PC-9 (cell line): ENCODE results near the gene RLN3. TPM values are rescaled to one million over a fixed set of nuclear protein-coding genes. Genes with fewer than 3 reads are reported as not detected.
A peak's percentile ranks its signal among the peaks of the same experiment; 100 is the strongest.
"Not testable (repeated sequence)": the region's sequence is repeated elsewhere in the genome, so short reads cannot be mapped to it uniquely, and the experiment has no call there.

Experiments used
- BruUV-seq: library from RNA; stranded (reverse); fragments of 400-500 nt; replicated peaks from 2 replicates; lab custom pipeline; 2021; lab: Mats Ljungman, UMichigan
- CTCF ChIA-PET: fragments of 300-600 bp; sonication (Branson Sonifier 250); formaldehyde crosslinking; loops from one replicate; lab custom pipeline; 2022; ENCODE audit warnings: antibody characterized with exemption; lab: Charles Lee
- POLR2A ChIA-PET: fragments of 300-600 bp; sonication (Branson Sonifier 250); formaldehyde crosslinking; loops from one replicate; lab custom pipeline; 2022; ENCODE audit warnings: antibody characterized with exemption; ENCODE audit not compliant: unreplicated experiment; lab: Charles Lee
- DNase-seq, 2 experiments: peaks; one replicate each; pipeline versions ENCODE4 v3.0.0 to v3.0.0-alpha.2; 2015 to 2022; ENCODE audit warnings: mixed read lengths in 1 of 2
- H2AFZ ChIP-seq: fragments of 200-600 bp; sonication (generic); 2 replicates; pipeline ENCODE4 v1.8.1; 2017; ENCODE audit warnings: antibody characterized with exemption
- H3F3A ChIP-seq: fragments of 200-600 bp; sonication (generic); 2 replicates; pipeline ENCODE4 v1.8.1; 2017; ENCODE audit warnings: antibody characterized with exemption, mild to moderate bottlenecking, low read depth; ENCODE audit not compliant: insufficient read depth
- H3K27ac ChIP-seq: fragments of 200-600 bp; sonication (generic); 2 replicates; pipeline ENCODE4 v1.6.1; 2016; ENCODE audit warnings: mixed run types
- H3K27me3 ChIP-seq: fragments of 200-600 bp; sonication (generic); 2 replicates; pipeline ENCODE4 v1.6.1; 2016; ENCODE audit warnings: low read depth, mixed run types; ENCODE audit not compliant: insufficient read depth
- H3K36me3 ChIP-seq: fragments of 200-600 bp; sonication (generic); 2 replicates; pipeline ENCODE4 v1.6.1; 2016; ENCODE audit warnings: low read depth, mixed run types
- H3K4me1 ChIP-seq: fragments of 200-600 bp; sonication (generic); replicated peaks from 2 replicates; pipeline ENCODE4 v1.6.1; 2016; ENCODE audit warnings: mixed run types; ENCODE audit not compliant: insufficient read depth
- H3K4me2 ChIP-seq: fragments of 200-600 bp; sonication (generic); 2 replicates; pipeline ENCODE4 v1.6.1; 2017; ENCODE audit warnings: mixed run types
- H3K4me3 ChIP-seq: fragments of 200-600 bp; sonication (generic); 2 replicates; pipeline ENCODE4 v1.6.1; 2016; ENCODE audit warnings: mixed run types
- H3K79me2 ChIP-seq: fragments of 200-600 bp; sonication (generic); 2 replicates; pipeline ENCODE4 v1.6.1; 2017; ENCODE audit warnings: low read depth, mixed run types
- H3K9me2 ChIP-seq: fragments of 200-600 bp; sonication (generic); 2 replicates; pipeline ENCODE4 v1.8.1; 2017; ENCODE audit warnings: mild to moderate bottlenecking; ENCODE audit not compliant: insufficient read depth
- H3K9me3 ChIP-seq: fragments of 200-600 bp; sonication (generic); 2 replicates; pipeline ENCODE4 v1.8.1; 2016; ENCODE audit warnings: low read depth; ENCODE audit not compliant: insufficient read depth
- H4K20me1 ChIP-seq: fragments of 200-600 bp; sonication (generic); 2 replicates; pipeline ENCODE4 v1.8.1; 2017; ENCODE audit not compliant: insufficient read depth
- EZH2 ChIP-seq: fragments of 200-600 bp; sonication (generic); IDR thresholded peaks from 2 replicates; pipeline ENCODE4 v1.8.0; 2017; ENCODE audit warnings: antibody characterized with exemption, low read depth
- intact Hi-C: fragments of 100-400 bp; cut with micrococcal nuclease; formaldehyde crosslinking; loops from one replicate; pipeline ENCODE4 v1.10.0; 2022; ENCODE audit not compliant: unreplicated experiment
- total RNA-seq: library from RNA; stranded (reverse); gene quantifications from 2 replicates; pipeline ENCODE4 v1.2.3, GENCODE V29; 2021
- TF ChIP-seq, protein P1 (sequence below): fragments of 200-600 bp; sonication (generic); conservative IDR thresholded peaks from 2 replicates; pipeline ENCODE4 v1.6.1; 2017; ENCODE audit warnings: mixed run types, antibody characterized with exemption, mild to moderate bottlenecking, moderate library complexity

Gene RLN3
- total RNA-seq, 1 experiment from 2014 or later: not detected

DNA sequence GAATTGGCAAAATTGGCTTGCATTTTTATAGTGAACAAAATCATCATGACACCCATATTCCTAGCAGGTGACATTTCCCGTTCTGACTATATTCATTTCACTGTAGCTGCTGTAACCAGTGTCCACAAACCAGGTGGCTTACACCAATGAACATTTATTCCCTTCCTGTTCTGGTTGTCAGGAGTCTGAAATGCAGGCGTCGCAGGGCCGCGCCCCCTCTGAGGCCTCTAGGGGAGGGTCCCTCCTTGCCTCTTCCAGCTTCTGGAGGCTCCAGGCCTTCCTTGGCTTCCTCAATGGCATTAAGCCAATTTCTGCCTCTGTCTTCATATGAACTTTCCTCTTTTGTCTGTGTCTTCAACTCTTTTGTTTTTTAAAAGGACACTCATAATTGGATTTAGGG is 6.5 kb upstream of the RLN3 start:
- H3K9me3 ChIP-seq: no peaks in the 10 kb centered on the region
- H2AFZ ChIP-seq: no peak overlapping the region
- H3K27me3 ChIP-seq: no peaks in the 10 kb centered on the region
- intact Hi-C loops: no loop called here
- no peak for DNase-seq
- ChIA-PET POLR2A (no interaction called here), CTCF (interaction anchor here (0.6 to 0.7 kb wide), 2 partner anchors 114 to 756 kb away, joined by 3 to 4 read pairs; no protein-coding TSS in a partner anchor)
- no peaks in the 10 kb centered on the region for H4K20me1 ChIP-seq
- BruUV-seq: no TSS peak
- H3K4me3 ChIP-seq: no peak overlapping the region
- no peak overlapping the region for H3K4me2 ChIP-seq
- H3K79me2 ChIP-seq: no peaks in the 10 kb centered on the region
- peaks cover 33% of the 10 kb centered on the region for H3K4me1 ChIP-seq
- TF ChIP-seq, protein P1, sequence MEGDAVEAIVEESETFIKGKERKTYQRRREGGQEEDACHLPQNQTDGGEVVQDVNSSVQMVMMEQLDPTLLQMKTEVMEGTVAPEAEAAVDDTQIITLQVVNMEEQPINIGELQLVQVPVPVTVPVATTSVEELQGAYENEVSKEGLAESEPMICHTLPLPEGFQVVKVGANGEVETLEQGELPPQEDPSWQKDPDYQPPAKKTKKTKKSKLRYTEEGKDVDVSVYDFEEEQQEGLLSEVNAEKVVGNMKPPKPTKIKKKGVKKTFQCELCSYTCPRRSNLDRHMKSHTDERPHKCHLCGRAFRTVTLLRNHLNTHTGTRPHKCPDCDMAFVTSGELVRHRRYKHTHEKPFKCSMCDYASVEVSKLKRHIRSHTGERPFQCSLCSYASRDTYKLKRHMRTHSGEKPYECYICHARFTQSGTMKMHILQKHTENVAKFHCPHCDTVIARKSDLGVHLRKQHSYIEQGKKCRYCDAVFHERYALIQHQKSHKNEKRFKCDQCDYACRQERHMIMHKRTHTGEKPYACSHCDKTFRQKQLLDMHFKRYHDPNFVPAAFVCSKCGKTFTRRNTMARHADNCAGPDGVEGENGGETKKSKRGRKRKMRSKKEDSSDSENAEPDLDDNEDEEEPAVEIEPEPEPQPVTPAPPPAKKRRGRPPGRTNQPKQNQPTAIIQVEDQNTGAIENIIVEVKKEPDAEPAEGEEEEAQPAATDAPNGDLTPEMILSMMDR: no peak
- no peak for TF ChIP-seq EZH2
- no peaks in the 10 kb centered on the region for H3K36me3 ChIP-seq
- H3F3A ChIP-seq: peaks cover 55% of the 10 kb centered on the region
- H3K9me2 ChIP-seq: no peaks in the 10 kb centered on the region
- no peak overlapping the region for H3K27ac ChIP-seq

DNA sequence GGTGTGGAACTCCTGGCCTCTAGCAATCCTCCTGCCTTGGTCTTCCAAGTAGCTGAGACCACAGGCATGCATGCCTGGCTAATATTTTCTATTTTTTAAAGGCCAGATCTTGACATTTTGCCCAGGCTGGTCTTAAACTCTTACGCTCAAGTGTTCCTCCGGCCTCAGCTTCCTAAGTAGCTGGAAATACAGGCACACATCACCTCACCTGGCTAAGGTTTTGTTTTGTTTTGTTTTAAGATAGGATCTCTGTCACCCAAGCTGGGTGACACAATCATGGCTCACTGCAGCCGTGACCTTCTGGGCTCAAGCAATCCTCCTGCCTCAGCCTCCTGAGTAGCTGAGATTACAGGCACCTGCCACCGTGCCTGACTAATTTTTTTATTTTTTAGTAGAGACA is 5.5 kb upstream of the RLN3 start:
- BruUV-seq: no TSS peak
- intact Hi-C loops: no loop called here
- H3K4me3 ChIP-seq: no peak overlapping the region
- H3K27me3 ChIP-seq: no peaks in the 10 kb centered on the region
- peaks cover 35% of the 10 kb centered on the region for H3K4me1 ChIP-seq
- ChIA-PET CTCF (no interaction called here), POLR2A (interaction anchor here (0.6 kb wide), 1 partner anchor 225 kb away, joined by 3 read pairs; no protein-coding TSS in a partner anchor)
- H2AFZ ChIP-seq: no peak overlapping the region
- H3F3A ChIP-seq: peaks cover 58% of the 10 kb centered on the region
- H3K27ac ChIP-seq: peak overlapping the region; percentile 35
- no peaks in the 10 kb centered on the region for H3K9me3 ChIP-seq
- H3K36me3 ChIP-seq: no peaks in the 10 kb centered on the region
- H3K9me2 ChIP-seq: no peaks in the 10 kb centered on the region
- no peak for TF ChIP-seq EZH2
- TF ChIP-seq, protein P1: no peak
- no peak overlapping the region for H3K4me2 ChIP-seq
- no peaks in the 10 kb centered on the region for H3K79me2 ChIP-seq
- DNase-seq: peak; percentile 28 to 77
- H4K20me1 ChIP-seq: no peaks in the 10 kb centered on the region

DNA sequence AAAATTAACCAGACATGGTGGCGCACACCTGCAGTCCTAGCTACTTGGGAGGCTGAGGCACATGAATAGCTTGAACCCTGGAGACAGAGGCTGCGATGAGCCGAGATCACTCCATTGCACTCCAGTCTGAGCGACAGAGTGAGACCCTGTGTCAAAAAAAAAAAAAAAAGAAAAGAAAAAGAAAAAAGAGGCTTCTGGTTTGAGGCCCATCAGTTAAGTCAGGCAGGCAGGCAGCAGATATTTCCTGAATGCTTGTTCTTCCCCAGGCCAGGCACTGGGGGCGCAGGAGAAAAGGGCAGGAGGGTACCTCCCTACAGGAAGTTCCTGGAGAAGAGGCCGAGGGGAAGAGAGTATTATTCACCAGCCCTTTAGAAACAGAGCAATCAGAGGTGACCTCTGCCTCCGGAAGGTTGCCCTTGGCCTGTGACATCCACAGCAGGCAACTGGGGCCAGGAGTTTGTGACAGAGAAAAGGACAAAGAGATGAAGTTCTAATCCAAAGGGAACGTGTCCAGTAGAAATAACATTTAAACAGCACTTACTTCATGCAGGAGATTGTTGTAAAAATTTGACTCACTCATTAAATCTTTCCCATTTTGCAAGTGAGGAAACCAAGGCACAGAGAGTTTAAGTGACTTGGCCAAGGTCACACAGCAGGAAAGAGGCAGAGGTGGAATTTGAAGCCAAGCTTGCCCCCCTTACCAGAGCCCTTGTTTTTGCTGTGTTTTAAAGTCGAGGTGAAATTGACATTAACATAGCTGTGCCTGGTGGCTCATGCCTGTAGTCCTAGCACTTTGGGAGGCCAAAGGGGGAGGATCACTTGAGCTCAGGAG is 4.3 kb upstream of the RLN3 start:
- no peaks in the 10 kb centered on the region for H3K27me3 ChIP-seq
- H3F3A ChIP-seq: peaks cover 54% of the 10 kb centered on the region
- POLR2A ChIA-PET: interaction anchor here (0.6 kb wide), 1 partner anchor 400 kb away, joined by 10 read pairs; no protein-coding TSS in a partner anchor
- intact Hi-C loops: no loop called here
- CTCF ChIA-PET: interaction anchor here (1.2 kb wide), 1 partner anchor 12 kb away, joined by 4 read pairs; no protein-coding TSS in a partner anchor
- H3K27ac ChIP-seq: peak overlapping the region; percentile 93
- H3K4me1 ChIP-seq: peaks cover 31% of the 10 kb centered on the region
- no peaks in the 10 kb centered on the region for H3K79me2 ChIP-seq
- TF ChIP-seq, protein P1: peak; percentile 76
- no peak for TF ChIP-seq EZH2
- peak; percentile 56 to 68 for DNase-seq
- no peaks in the 10 kb centered on the region for H3K9me3 ChIP-seq
- H2AFZ ChIP-seq: no peak overlapping the region
- no peaks in the 10 kb centered on the region for H4K20me1 ChIP-seq
- no TSS peak for BruUV-seq
- H3K9me2 ChIP-seq: no peaks in the 10 kb centered on the region
- no peak overlapping the region for H3K4me3 ChIP-seq
- no peak overlapping the region for H3K4me2 ChIP-seq
- H3K36me3 ChIP-seq: no peaks in the 10 kb centered on the region

DNA sequence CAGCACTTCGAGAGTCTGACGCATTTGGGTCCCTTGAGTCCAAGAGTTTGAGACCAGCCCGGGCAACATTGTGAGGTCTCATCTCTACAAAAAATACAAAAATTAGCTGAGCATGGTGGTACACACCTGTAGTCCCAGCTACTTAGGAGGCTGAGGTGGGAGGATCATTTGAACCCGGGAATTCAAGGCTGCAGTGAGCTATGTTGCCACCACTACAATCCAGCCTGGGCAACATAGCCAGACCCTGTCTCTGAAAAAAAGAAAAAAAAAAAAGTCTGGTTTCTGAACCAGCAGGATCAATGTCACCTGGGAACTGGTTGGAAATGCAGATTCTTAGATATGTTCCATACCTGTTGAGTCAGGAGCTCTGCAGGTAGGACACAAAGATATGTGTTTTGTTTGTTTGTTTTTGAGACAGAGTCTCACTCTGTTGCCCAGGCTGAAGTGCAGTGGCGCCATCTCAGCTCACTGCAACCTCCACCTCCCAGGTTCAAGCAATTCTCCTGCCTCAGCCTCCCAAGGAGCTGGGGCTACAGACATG is 1.2 kb upstream of the RLN3 start:
- CTCF ChIA-PET, intact Hi-C loops, H4K20me1 ChIP-seq, H3K9me3 ChIP-seq, POLR2A ChIA-PET, DNase-seq, H3K9me2 ChIP-seq, H3K4me3 ChIP-seq, H3K27me3 ChIP-seq, H2AFZ ChIP-seq, BruUV-seq, H3K79me2 ChIP-seq, H3K36me3 ChIP-seq: not testable (repeated sequence)
- H3K4me2 ChIP-seq: peak overlapping the region; percentile 46; the same call in 1 of the 2 replicates
- peaks cover 26% of the 10 kb centered on the region for H3K4me1 ChIP-seq
- peak overlapping the region; percentile 93 for H3K27ac ChIP-seq
- H3F3A ChIP-seq: peaks cover 58% of the 10 kb centered on the region
